ENCODE data around the gene FLNC. TPM values are rescaled to one million over a fixed set of nuclear protein-coding genes. Genes with fewer than 3 reads are reported as not detected.

Gene FLNC
- polyA plus RNA-seq, 3 donors: 0.01 TPM; not detected in 2

DNA sequence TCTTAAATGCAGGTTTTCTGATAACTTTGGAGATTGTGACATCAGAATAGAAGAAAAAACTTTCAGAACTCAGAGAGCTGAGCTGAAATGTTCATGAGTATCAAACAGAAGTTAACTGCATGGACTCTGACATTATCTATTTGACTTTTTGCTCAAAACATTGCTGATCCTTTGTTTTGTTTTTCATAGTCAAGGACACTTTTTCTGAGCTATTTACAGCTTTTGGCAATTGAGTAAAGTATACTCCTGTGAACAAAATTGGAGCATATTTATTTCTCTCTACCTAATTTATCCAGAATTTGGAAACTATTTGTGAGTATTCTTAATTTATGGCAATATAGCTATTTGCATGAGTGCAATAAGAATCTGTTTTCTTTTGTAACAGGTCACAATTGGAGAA is 69.2 kb downstream of the FLNC start:
- Histone ChIP-seq H3K27ac (ENCODE audit: low read depth in 1 of 2, low read length in 2 of 2) (no peak overlapping the region), H3K36me3 (replicated peaks in 1 of 2; ENCODE audit: control insufficient read depth in 1 of 2, insufficient read depth in 2 of 2, low read length in 2 of 2) (no peaks in the 10 kb centered on the region), H3K27me3 (ENCODE audit: control insufficient read depth in 2 of 2, insufficient read depth in 2 of 2, low read length in 2 of 2) (no peaks in the 10 kb centered on the region), H3K4me2 (replicated peaks; ENCODE audit: extremely low read depth, low read length, poor library complexity, severe bottlenecking) (no peak overlapping the region), H3K9ac (ENCODE audit: insufficient read depth, low read length, poor library complexity, severe bottlenecking) (no peak overlapping the region), H4K20me1 (ENCODE audit: insufficient read depth, low read length) (no peaks in the 10 kb centered on the region), H3K4me3 (replicated peaks in 1 of 3; ENCODE audit: low read depth in 2 of 3, low read length in 3 of 3) (no peak overlapping the region), H3K4me1 (ENCODE audit: control insufficient read depth in 1 of 2, insufficient read depth in 2 of 2, low read length in 2 of 2) (peaks cover 0 to 2% of the 10 kb centered on the region in 2 donors), H3K79me2 (ENCODE audit: insufficient read depth, low read length) (no peaks in the 10 kb centered on the region), H3K9me3 (replicated peaks in 1 of 2; ENCODE audit: control insufficient read depth in 1 of 2, insufficient read depth in 1 of 2, low read length in 2 of 2) (no peaks in the 10 kb centered on the region), H2AFZ (ENCODE audit: insufficient read depth, low read depth, low read length, poor library complexity, severe bottlenecking) (no peak overlapping the region)
- Mint-ChIP-seq H3K27me3 (ENCODE audit: low read depth in 3 of 3) (peaks cover 0 to 4% (median 2%) of the 10 kb centered on the region in 3 donors), H3K36me3 (peaks cover 0 to 1% of the 10 kb centered on the region in 2 donors), H3K27ac (no peak overlapping the region), H3K4me3 (no peak overlapping the region), H3K4me1 (peaks cover 1% of the 10 kb centered on the region), H3K9me3 (peaks cover 0 to 12% (median 5%) of the 10 kb centered on the region in 7 donors)
- no peak for DNase-seq
- TF ChIP-seq, protein P1, sequence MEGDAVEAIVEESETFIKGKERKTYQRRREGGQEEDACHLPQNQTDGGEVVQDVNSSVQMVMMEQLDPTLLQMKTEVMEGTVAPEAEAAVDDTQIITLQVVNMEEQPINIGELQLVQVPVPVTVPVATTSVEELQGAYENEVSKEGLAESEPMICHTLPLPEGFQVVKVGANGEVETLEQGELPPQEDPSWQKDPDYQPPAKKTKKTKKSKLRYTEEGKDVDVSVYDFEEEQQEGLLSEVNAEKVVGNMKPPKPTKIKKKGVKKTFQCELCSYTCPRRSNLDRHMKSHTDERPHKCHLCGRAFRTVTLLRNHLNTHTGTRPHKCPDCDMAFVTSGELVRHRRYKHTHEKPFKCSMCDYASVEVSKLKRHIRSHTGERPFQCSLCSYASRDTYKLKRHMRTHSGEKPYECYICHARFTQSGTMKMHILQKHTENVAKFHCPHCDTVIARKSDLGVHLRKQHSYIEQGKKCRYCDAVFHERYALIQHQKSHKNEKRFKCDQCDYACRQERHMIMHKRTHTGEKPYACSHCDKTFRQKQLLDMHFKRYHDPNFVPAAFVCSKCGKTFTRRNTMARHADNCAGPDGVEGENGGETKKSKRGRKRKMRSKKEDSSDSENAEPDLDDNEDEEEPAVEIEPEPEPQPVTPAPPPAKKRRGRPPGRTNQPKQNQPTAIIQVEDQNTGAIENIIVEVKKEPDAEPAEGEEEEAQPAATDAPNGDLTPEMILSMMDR (IDR thresholded peaks at IDR 0.05): no peak
- intact Hi-C loops (cut with micrococcal nuclease): no loop called here

DNA sequence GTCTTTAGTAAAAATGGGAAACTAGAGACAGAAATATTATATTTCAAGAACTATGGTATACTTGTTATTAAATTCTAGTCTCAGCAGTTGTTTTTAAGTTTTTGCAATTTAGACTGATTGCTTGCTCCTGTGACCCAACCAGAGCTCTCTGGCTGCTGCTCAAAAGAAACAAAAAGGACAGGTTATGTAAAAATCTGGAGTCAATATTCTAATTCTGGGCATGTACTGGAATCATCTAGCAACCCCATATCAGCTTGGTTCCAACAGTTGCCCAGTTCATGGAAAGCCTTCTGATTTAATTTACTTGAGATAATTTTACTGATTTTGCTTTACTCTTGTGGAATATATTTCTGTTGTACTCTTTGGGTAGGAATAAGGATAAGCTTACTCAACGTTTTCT is 70.0 kb downstream of the FLNC start:
- peaks cover 0 to 1% of the 10 kb centered on the region in 2 donors for H3K36me3 Mint-ChIP-seq
- H3K36me3 ChIP-seq (replicated peaks in 1 of 2; ENCODE audit: control insufficient read depth in 1 of 2, insufficient read depth in 2 of 2, low read length in 2 of 2): no peaks in the 10 kb centered on the region
- peaks cover 7% of the 10 kb centered on the region for H3K4me1 Mint-ChIP-seq
- H2AFZ ChIP-seq (ENCODE audit: insufficient read depth, low read depth, low read length, poor library complexity, severe bottlenecking): no peak overlapping the region
- no peak overlapping the region for H3K4me3 ChIP-seq (replicated peaks in 1 of 3; ENCODE audit: low read depth in 2 of 3, low read length in 3 of 3)
- TF ChIP-seq, protein P1 (IDR thresholded peaks at IDR 0.05): no peak
- no peaks in the 10 kb centered on the region for H3K9me3 ChIP-seq (replicated peaks in 1 of 2; ENCODE audit: control insufficient read depth in 1 of 2, insufficient read depth in 1 of 2, low read length in 2 of 2)
- peaks cover 0 to 12% (median 5%) of the 10 kb centered on the region in 7 donors for H3K9me3 Mint-ChIP-seq
- no peak overlapping the region for H3K4me3 Mint-ChIP-seq
- DNase-seq: no peak
- no peak overlapping the region for H3K4me2 ChIP-seq (replicated peaks; ENCODE audit: extremely low read depth, low read length, poor library complexity, severe bottlenecking)
- H3K4me1 ChIP-seq (ENCODE audit: control insufficient read depth in 1 of 2, insufficient read depth in 2 of 2, low read length in 2 of 2): peaks cover 0 to 9% of the 10 kb centered on the region in 2 donors
- H3K79me2 ChIP-seq (ENCODE audit: insufficient read depth, low read length): no peaks in the 10 kb centered on the region
- peaks cover 0 to 2% (median 0%) of the 10 kb centered on the region in 3 donors for H3K27me3 Mint-ChIP-seq (ENCODE audit: low read depth in 3 of 3)
- WGBS (ENCODE audit: insufficient coverage): no CpG with 5 or more reads among the region's 1 CpG
- H3K9ac ChIP-seq (ENCODE audit: insufficient read depth, low read length, poor library complexity, severe bottlenecking): no peak overlapping the region
- no peaks in the 10 kb centered on the region for H4K20me1 ChIP-seq (ENCODE audit: insufficient read depth, low read length)
- no peak overlapping the region for H3K27ac Mint-ChIP-seq
- H3K27me3 ChIP-seq (ENCODE audit: control insufficient read depth in 2 of 2, insufficient read depth in 2 of 2, low read length in 2 of 2): no peaks in the 10 kb centered on the region
- intact Hi-C loops (cut with micrococcal nuclease): loop anchor here in 1 of 2 donors (10.0 kb wide), 1 partner anchor 195 kb away; no protein-coding TSS in a partner anchor
- H3K27ac ChIP-seq (ENCODE audit: low read depth in 1 of 2, low read length in 2 of 2): no peak overlapping the region
